RCC 7860 (cell line): ENCODE data around the gene MYO1E.
A peak's percentile ranks its signal among the peaks of the same experiment; 100 is the strongest.

ENCODE experiments used
- DNase-seq: peaks from one replicate; pipeline ENCODE4 v3.0.0-alpha.2; 2015; ENCODE audit warnings: low spot score
- FAIRE-seq: peaks from 2 replicates; lab custom pipeline; 2012; peaks lifted over from hg19 to GRCh38; lab: Jason Lieb, UNC

The MYO1E gene

DNA sequence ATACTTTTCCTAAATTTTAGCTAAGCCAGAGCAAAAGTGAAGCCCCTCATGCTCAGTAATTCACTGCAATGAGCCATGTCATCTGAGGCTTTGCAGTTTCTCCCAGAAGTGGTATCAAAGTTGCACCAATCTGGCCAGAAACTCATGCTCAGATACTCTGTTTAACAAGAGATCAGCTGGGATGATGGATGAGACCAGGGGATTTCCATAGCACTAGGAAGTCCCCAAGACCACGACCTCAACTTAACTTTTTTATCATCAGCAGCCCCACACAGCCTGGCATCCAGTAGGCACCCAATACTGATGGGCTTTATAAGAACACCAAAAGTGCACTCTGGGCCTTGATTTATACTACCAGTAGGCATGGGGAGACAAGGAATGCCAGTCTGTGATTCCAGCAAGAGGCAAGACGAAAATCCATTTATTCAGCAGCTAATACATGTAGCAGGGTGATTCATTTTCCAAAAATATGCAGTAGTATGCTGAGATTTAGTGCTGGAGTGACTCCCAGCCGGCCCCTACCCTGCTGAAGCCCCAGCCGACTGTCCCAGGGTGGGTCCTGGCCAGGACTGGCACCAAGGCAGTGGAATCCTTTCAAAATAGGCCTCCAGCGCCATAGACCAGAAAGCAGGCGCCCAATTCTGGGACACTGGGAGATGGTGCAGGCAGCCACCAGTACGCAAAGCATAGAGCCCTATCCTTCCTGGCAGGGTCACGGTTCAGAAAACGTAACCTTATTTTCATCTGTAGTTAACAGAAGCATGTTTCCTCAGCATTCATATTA, 166.6 kb downstream of the MYO1E start:
- no peak for FAIRE-seq
- DNase-seq, result no peak

DNA sequence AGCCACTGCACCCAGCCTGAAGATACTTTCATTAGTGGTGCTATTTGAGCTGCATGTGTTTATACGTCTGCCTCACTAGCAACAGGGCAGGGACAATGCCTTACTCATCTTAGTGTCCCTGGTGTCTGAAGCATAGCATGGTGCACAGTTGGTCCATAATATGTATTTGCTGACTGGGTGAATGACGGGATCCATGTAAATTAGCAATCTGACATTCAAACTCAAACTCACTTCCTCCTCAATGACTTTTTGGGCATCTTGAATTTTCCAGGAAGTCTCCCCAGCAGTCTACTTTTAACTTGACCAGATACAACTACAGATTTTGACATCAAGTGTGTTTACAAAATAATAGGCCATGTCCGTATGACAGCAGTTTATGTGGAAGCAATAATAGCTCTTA, 169.0 kb downstream of the MYO1E start:
- no peak for FAIRE-seq

DNA sequence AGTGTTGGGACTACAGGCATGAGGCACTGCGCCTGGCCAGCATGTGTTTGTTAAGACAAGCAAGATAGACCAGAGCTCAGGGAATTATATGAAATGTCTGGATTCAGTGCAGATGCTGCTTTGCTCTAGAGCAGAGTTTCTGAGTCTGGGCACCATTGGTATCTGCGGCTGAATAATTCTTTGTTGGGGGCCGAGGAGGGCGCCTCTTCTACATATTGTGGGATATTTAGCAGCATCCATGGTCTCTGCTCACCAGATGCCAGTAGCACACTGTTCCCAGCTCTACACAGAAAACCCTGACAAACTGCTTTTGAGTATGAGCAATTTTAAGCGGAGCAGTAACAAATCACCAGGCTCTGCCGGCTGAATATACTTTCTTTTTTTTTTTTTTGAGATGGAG, 169.7 kb downstream of the MYO1E start:
- no peak for DNase-seq
- no peak for FAIRE-seq

More for the DNA sequence above, 169.0 kb downstream of the MYO1E start:
- DNase-seq, result no peak

DNA sequence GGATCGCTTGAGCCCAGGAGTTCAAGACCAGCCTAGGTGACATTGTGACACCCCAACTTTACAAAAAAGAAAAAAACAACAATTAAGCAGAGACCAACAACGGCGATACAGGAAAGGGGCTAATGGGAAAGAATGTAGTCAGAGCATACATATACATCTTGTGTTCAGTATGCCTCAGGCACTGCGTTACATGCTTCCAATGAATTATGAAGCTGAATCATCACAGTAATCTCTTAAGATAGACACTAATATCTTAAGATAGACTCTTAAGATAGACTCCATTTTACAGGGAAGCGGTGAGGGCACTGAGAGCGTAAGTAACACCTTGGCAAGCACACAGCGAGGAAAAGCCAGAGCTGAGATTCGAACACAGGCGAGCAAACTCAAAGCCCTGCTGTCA, 172.1 kb downstream of the MYO1E start:
- DNase-seq, result peak; percentile 22

DNA sequence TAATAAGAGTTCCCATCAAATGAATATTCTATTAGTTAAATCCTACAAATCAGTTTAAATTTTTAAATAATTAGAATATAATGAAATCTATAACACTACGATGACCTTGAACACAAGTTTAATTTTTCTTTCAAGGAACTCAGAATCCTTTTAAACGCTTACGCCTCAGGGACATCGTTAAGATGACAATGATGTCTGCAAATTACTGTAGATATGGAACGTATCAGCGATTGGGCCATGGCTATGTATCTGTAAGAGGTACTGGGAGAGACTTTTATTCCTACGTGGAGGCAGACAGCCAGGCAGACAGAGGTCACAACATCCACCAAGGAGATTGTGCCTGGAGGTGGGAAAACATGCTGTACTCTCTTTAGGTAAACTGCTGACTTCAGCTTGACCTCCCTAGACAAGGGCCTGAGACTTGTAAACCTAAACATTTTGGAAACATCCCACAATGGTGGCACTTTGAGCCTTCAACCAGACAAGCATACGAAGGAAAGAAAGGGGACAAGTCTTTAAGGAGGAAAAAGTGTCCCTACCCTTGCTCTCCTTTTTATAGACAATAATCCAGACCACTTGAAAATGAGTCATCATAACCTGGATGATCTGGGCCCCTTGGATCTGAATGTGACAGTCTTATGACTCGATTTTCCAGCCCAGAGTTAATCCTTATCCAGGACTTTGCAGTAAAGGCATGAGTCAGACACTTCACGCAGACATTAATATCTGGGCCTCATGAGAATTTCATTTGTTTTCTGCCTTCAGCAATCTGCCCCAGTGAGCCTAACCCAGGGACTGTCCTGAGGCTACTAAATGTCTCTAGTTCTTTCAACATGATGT, 172.8 kb downstream of the MYO1E start:
- DNase-seq, result peak; percentile 90
- FAIRE-seq, result peak; percentile 98

More for the DNA sequence above, 172.1 kb downstream of the MYO1E start:
- no peak for FAIRE-seq

DNA sequence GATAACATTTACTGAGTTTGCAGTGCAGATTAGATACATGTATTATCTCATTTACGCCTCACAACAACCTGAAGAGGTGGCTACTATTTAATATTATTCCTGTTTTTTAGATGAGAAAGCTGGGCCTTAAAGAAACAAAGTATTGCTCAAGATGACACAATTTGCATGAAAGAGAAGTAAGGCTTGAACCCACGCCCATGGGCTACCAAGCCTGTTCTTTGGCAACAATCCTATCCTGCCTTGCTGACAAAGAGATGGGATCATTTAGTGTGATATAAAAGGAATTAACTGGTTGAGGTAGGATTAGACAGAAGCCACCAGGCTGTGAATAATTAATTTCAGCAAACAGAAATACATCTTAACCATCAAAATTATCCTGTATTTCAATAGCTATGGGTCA, 175.2 kb downstream of the MYO1E start:
- DNase-seq (no peak), FAIRE-seq (no peak)

DNA sequence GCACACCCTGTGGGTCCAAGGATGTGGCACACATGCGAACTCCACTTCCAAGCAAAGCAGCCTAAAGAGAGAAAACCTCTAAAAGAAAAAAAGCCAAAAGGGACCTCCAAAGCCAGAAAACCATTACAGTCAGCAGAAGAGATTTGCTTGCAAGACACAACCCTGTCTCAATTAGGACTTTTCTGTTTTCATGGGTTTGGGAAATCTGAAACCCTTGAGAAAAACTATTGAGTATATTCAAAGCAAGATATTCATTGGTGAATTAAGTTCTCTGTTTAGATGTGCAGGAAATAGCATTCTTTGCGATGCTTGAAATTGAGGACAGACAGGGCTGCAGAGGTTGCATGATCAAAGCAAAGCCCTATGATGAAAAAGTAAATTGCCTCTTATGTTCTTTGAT, 176.3 kb downstream of the MYO1E start:
- no peak for FAIRE-seq

DNA sequence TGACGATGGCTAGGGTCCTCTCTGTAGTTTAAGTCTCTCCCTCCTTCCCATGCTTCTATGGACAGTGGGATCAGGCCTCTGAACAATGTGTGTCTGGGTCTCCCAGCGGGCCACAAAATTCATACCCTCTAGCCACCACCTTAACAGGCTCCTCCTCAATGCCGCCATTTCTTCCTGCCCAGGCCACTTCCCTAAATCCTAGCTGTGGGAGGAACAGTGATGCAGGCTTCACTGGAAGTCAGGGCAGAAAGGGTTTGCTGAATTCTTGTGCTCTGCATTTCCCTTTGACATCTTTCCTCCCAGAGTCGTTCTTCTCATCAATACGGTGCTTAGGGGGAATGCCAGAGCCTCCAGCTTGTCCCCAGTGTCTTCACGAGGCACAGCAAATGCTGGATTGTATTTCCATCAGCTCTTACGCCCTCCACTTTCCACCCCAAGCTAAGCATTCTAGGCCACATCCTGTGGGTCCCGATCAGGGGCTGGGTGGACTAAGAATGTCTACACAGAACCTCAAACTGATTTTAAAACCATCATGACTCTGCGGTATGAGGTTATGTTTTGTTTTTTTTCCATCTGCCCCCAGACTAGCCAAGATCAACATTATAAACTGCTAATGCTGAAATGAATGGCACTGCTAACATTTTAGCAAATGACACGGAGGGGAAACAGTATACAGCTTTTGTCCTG, 177.9 kb downstream of the MYO1E start:
- DNase-seq (no peak), FAIRE-seq (no peak)

More for the DNA sequence above, 176.3 kb downstream of the MYO1E start:
- no peak for DNase-seq

DNA sequence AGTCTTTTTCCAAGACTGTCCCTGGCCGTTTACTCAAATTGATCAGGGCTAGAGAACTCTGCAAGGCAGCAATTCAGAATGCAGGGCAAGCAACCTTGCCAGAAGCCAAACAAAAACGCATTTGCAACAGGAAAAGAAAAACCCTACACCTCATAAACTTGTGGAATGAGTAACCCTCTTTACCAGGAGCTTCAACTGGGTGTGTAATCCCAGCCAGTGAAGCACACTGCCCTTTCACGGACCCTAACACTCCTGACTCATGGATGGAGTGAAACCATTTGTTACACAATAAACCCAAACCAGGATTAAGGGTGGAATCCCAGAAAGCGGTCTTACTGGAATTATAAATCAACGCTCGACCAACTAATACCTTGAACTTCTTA, 180.8 kb downstream of the MYO1E start:
- FAIRE-seq, result peak; percentile 98
- peak; percentile 90 for DNase-seq

DNA sequence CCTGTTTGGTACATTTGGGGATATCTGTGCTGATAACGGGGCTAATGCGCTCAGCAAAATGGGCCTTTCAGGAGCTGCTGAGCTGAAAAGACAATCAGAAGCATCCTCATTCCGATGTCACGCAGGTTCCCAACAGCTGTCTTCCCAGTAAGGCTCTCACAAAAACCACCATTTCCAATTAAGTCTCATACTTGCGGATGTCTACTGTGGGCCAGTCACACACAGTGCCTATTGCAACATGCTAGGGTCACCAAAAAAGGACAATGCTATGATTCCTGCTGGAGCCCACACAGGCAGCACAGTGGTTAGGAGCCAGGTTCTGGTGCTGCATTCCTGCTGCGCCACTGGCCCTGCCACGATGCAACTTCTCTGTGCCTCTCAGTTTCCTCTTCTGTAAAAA, 182.4 kb downstream of the MYO1E start:
- no peak for DNase-seq
- no peak for FAIRE-seq

DNA sequence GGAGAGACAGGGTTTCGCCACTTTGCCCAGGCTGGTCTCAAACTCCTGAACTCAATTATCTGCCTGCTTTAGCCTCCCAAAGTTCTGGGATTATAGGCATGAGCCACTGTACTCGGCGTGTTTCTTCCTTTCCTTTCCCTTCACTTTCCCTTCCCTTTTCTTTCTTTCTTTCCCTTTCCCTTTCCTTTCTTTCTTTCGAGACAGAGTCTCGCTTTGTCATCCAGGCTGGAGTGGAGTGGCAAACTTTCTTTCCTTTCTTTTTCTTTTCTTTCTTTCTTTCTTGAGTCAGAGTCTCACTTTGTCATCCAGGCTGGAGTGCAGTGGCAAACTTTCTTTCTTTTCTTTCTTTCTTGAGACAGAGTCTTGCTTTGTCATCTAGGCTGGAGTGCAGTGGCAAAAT, 183.4 kb downstream of the MYO1E start:
- no peak for DNase-seq
- FAIRE-seq, result no peak

DNA sequence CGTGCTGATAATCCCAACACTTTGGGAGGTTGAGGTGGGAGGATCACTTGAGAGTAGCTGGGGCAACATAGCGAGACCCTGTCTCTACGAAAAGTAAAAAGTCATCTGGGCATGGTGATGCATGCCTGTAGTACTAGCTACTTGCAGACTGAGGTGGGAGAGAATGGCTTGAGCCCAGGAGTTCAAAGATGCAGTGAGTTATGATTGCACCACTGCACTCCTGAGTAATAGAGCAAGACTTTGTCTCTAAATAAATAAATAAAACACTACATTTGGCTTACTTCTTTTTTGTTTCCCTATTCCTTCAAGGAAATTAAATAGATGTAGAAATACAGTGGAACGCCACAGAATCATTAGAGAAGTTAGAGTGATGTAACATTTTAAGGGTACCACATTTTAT, 186.2 kb downstream of the MYO1E start:
- FAIRE-seq, result no peak
- DNase-seq, result no peak

DNA sequence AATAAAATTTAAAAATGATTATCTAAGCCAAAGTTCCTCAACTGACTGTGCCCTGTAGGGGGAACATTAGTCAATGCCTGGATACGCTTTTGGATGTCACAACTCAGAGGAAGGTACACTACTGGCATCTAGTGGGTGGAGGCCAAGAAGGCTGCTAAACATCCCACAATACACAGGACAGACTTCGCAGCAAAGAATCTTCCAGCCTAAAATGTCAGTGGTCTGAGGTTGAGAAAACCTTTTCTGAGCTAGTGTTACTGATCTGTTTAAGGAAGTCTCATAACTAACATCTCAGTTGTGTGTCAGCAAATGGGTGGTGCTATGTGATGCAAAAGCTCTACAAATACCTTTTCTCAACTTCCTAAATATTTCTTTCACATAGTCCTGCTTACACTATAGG, 186.9 kb downstream of the MYO1E start:
- DNase-seq (no peak), FAIRE-seq (no peak)

DNA sequence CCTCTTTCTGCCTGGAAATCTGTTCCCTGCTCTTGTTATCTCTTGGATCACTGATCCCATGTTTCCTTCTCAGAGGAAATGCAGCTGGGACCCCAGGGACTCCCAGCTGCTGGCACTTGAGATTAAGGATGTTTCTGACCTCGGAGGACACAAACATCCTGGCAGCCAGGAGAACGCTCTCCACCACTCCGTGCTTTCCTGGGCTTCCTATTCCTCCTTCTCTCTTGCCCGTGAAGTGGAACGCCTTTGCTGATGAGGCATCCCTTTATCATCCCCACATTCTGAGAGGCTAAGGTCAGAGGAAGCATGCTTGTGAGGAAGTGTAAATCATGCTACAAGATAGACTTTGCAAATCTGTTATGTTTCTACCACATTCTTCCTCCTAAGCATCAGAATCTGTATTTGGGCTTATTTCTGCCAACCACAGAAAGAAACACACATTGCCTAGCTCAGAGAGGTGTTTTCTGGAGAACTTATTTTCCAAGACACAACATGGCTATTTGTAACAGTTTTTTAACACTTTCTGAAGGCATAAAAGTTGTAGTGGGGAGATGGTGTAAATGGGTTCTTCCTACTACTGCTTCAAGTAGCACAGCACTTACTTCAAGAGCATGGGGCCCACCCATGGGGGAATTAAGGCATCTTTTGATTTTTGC, 191.6 kb downstream of the MYO1E start:
- FAIRE-seq, result peak; percentile 87

DNA sequence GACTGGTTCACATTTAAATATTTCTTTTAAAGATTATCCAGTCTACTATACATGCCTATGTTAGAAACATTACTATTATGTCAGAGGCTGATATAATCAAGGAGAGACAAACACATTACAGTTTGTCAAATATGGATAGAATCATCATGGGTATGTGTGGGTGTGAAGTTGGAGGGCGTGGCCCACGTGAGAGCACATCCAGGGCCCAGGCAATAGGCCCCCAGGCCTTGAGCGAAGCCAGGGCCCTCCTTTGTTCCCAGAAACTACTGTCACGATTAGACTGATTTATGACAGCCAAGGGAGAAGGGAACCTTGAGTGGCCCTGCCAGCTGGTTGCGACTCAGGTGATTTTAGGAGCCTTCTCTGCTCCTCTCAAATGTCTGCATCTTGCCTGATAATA, 193.0 kb downstream of the MYO1E start:
- FAIRE-seq (no peak), DNase-seq (no peak)

More for the DNA sequence above, 191.6 kb downstream of the MYO1E start:
- peak; percentile 81 for DNase-seq

DNA sequence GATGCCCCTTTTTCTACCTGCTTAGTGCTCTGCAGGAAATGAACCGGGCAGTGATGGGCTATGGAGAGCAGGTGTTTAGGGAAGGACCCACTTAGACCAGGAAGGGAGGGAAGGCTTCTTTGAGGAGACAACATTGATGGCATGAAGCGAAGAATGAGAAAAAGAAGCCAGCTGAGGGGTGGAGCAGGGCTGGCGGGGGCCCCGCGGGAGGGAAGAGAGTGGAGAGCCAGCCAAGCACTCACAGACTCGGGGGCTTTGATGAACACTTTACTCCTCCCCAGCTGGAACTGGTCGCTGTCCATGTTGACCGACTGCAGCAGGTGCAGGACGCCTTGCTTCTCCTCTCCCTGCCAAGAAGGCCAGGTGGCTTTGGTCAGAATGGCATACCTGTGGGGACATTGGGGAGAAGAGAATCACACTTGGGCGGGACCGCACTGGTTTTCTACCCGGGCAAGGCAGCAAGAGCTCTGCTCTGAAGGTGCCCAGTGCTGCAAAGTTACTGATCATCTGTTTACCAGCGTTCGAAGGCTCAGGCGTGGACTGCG, 194.4 kb downstream of the MYO1E start:
- DNase-seq, result no peak

DNA sequence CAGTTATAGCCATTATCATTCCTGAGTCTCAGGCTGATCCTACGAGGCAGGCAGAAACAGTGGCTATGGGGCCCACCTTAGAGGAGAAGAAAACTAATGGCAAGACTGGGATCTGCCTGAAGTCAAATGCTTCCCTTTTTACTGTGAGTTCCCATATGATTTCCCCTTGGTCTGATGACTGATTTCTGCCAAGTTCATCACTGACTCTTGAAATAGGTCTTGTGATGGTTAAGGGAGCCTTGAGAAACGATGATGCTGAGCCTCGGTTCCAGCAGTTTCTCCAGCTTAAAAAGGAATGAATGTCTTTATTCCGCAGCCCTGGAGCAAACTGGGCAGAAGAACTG, 195.4 kb downstream of the MYO1E start:
- no peak for FAIRE-seq
- DNase-seq, result no peak

More for the DNA sequence above, 194.4 kb downstream of the MYO1E start:
- FAIRE-seq, result no peak

DNA sequence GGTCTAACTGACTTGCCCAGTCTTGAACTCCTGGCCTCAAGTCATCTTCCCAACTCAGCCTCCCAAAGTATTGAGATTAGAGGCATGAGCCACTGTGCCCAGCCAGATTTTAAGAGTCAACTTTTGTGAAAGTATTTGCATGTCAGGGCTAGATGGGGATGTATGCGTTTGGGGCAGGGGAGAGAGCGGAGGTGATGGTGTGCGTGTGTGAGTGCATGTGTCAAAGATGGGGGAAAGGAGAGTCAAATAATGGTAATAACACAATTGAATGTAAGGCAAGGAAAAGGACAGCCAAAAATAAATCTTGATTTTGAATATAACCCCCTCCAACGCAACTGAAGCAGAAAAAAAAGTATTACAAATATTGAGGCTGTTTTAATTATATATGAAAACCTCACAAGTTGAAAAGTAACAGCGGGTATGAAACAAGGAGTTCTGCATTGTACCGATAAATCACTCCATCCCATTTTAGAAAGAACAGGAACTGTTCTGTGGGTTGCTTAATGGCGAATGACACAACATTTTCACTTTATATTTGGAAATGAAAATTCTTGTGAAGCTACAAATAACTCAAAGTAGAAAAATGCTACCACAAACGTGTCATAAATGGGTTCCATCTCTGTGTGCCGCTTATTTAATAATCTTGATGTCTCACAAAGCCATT, 195.9 kb downstream of the MYO1E start:
- DNase-seq (no peak), FAIRE-seq (no peak)

DNA sequence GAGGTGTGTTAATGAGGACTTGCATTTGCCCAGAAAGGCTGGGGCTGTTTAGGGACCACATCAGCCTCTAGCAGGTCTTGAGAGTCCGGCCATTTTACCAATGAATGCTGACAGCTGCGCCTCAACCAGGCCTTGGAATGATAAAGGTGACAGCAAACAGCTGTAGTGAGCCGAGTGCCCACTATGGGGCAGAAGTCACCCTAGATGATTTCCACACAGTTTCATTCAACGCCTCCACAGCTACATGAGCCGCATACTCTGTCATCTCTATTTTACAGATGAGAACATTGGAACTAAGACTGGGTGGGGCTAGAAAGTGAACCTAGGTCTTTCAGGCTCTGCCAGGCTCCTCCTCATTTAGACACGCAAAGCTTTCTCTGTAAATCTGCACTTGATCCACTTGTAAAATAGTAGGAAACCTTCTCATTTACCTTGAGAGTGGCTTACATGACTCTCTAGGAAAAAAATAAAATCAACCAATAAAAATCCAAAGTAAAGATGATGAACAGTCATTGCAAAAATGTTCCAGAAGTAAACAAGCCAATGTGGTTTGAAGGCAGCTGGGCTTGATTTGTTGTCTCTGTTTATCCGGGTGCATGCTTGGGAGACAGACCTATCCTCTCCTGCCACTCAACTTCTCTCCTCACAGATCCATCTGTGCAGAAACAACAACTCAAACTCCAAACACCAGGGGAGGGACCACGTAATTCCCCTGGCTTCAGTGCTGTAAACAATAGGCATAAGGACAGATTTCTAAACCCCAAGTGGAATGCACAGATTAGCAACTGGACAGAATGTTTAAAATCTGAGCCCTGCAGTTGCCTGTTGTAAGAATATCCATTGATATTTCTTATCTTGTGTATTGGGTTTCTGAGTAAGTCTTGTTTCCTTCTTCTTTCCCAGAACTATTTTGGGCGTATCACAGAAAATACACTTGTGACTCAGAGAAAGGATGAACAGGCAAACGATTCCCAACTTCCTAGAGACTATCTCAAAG, 197.5 kb downstream of the MYO1E start:
- FAIRE-seq (peak; percentile 47), DNase-seq (peak; percentile 61)
